MCF 10A (cell line): ENCODE measurements around the gene OTX1. TPM values are rescaled to one million over a fixed set of nuclear protein-coding genes. Genes with fewer than 3 reads are reported as not detected.

Experiments
- BruUV-seq: library from RNA; stranded (reverse); fragments of 400-500 nt; replicated peaks from 2 replicates; lab custom pipeline; 2021; lab: Mats Ljungman, UMichigan
- CTCF ChIA-PET: fragments of 300-600 bp; sonication (Branson Sonifier 250); formaldehyde crosslinking; extraction: SDS; loops from one replicate; lab custom pipeline; 2021; ENCODE audit warnings: antibody characterized with exemption, inconsistent platforms; lab: Yijun Ruan, JAX
- POLR2A ChIA-PET: fragments of 300-600, 350-650 bp; sonication (Branson Sonifier 250); formaldehyde crosslinking; extraction: SDS; loops from one replicate; lab custom pipeline; 2020; ENCODE audit warnings: antibody characterized with exemption, inconsistent platforms; lab: Yijun Ruan, JAX
- DNase-seq: peaks from one replicate; pipeline ENCODE4 v3.0.0-alpha.2; 2018; ENCODE audit not compliant: unreplicated experiment
- H3K27ac Mint-ChIP-seq: one replicate; pipeline ENCODE4 v1.8.0; 2022; ENCODE audit warnings: mild to moderate bottlenecking, low read depth, mixed read lengths; ENCODE audit not compliant: unreplicated experiment
- H3K27me3 Mint-ChIP-seq: one replicate; pipeline ENCODE4 v1.8.0; 2022; ENCODE audit warnings: mixed read lengths; ENCODE audit not compliant: insufficient read depth, unreplicated experiment
- H3K36me3 Mint-ChIP-seq: one replicate; pipeline ENCODE4 v1.8.0; 2022; ENCODE audit warnings: mild to moderate bottlenecking, moderate library complexity, mixed read lengths; ENCODE audit not compliant: insufficient read depth, unreplicated experiment
- H3K4me1 Mint-ChIP-seq: one replicate; pipeline ENCODE4 v1.8.0; 2022; ENCODE audit warnings: mixed read lengths; ENCODE audit not compliant: insufficient read depth, unreplicated experiment
- H3K4me3 Mint-ChIP-seq: one replicate; pipeline ENCODE4 v1.8.0; 2022; ENCODE audit warnings: mild to moderate bottlenecking, moderate library complexity, mixed read lengths; ENCODE audit not compliant: unreplicated experiment
- H3K9me3 Mint-ChIP-seq: one replicate; pipeline ENCODE4 v1.8.0; 2022; ENCODE audit warnings: mixed read lengths; ENCODE audit not compliant: unreplicated experiment
- CTCF ChIP-seq: fragments of 200-600 bp; IDR thresholded peaks from one replicate; pipeline ENCODE4 v1.8.0; 2022; ENCODE audit warnings: antibody characterized with exemption, mild to moderate bottlenecking; ENCODE audit not compliant: unreplicated experiment
- intact Hi-C: fragments of 100-400 bp; cut with micrococcal nuclease; formaldehyde crosslinking; loops from 2 replicates; pipeline ENCODE4 v1.14.1; 2022
- total RNA-seq: library from RNA; stranded (reverse); gene quantifications from 2 replicates; pipeline ENCODE4 v1.2.3, GENCODE V29; 2022

The OTX1 gene
- total RNA-seq, 1 experiment from 2014 or later, result 1.4 TPM

DNA sequence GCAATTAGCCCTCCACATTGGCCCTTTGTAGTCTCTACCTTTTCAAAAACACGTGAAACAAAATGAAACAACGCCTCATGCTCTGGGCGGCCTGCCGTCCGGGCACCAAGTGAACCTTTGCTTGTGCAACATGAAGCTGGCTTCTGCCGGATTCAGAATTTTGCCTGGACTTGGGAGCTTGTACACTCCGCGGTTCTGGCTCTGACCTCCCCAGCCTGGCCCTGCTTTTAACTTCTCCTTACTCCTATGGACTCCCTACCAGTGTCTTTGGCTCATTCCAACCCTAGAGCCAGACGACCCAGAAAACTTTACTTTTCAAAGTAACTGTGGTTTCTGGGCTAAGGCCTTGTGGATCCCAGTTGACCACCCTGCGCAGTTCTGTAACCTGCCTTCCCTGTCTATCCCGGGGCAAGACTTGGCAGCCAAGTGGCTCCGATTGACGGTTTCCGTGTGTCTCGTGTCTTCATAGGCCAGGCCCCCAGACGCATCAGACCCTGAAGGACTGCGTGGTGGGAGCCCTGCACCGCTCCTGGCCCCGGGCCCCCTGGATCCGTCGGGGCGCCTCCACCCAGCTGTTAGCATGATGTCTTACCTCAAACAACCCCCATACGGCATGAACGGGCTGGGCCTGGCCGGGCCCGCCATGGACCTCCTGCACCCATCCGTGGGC is 1.9 kb downstream of the OTX1 start:
- DNase-seq, result no peak
- CTCF ChIA-PET, result interaction anchor here (0.5 to 1.3 kb wide), 4 partner anchors 18 to 1610 kb away, joined by 3 to 4 read pairs (median 4); no protein-coding TSS in a partner anchor
- Mint-ChIP-seq H3K4me1 (no peaks in the 10 kb centered on the region), H3K27ac (no peak overlapping the region), H3K9me3 (no peaks in the 10 kb centered on the region), H3K27me3 (no peaks in the 10 kb centered on the region), H3K4me3 (peak overlapping the region; percentile 47), H3K36me3 (peaks cover 9% of the 10 kb centered on the region)
- POLR2A ChIA-PET, result interaction anchor here (0.6 to 1.0 kb wide), 2 partner anchors 65 to 73 kb away, joined by 3 read pairs; no protein-coding TSS in a partner anchor
- BruUV-seq, result no TSS peak
- TF ChIP-seq CTCF, result no peak
- intact Hi-C loops, result no loop called here

DNA sequence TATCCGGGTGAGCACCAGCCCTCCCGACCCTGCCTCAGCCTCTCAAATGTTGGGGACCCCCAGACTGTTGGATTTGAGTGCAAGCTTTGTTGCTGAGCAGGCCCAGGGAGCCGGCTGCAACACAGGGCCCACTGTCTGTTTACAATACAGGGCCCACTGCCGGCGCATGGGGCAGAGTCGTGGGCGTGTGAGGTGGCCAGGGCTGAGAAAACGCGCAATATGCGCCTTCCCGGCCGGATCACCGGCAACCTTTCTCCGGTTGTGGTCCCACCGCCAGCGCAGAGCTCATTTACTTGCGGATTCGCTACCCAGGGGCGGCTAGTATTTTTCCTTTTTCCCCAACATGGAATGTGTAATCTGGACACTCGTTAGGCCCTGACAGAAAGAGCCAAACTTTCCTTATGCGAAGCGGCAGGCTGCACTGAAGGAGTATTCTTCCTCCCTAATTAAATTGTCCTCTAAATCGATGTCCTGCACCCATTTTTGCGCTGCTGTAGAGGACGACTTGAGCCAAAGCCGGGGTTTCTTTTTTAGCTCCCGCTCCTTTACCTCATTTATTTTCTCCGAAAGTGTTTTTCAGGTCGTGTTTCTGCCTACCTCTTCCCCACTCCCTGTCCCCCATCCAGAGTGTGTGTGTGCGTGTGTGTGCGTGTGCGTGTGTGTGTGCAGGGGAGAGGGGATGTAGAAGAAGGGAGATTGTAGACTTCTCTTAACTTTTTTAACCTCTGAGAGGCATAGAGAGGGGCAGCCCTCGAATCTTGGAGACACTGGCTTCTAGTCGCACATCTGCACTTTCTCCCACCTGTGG is 2.7 kb downstream of the OTX1 start:
- H3K36me3 Mint-ChIP-seq, result peaks cover 9% of the 10 kb centered on the region
- BruUV-seq, result no TSS peak
- intact Hi-C loops, result no loop called here
- no peaks in the 10 kb centered on the region for H3K4me1 Mint-ChIP-seq
- H3K27me3 Mint-ChIP-seq, result no peaks in the 10 kb centered on the region
- ChIA-PET CTCF (no interaction called here), POLR2A (interaction anchor here (0.6 kb wide), 1 partner anchor 64 kb away, joined by 3 read pairs; no protein-coding TSS in a partner anchor)
- H3K4me3 Mint-ChIP-seq, result no peak overlapping the region
- no peak for TF ChIP-seq CTCF
- no peaks in the 10 kb centered on the region for H3K9me3 Mint-ChIP-seq
- no peak for DNase-seq
- H3K27ac Mint-ChIP-seq, result no peak overlapping the region

DNA sequence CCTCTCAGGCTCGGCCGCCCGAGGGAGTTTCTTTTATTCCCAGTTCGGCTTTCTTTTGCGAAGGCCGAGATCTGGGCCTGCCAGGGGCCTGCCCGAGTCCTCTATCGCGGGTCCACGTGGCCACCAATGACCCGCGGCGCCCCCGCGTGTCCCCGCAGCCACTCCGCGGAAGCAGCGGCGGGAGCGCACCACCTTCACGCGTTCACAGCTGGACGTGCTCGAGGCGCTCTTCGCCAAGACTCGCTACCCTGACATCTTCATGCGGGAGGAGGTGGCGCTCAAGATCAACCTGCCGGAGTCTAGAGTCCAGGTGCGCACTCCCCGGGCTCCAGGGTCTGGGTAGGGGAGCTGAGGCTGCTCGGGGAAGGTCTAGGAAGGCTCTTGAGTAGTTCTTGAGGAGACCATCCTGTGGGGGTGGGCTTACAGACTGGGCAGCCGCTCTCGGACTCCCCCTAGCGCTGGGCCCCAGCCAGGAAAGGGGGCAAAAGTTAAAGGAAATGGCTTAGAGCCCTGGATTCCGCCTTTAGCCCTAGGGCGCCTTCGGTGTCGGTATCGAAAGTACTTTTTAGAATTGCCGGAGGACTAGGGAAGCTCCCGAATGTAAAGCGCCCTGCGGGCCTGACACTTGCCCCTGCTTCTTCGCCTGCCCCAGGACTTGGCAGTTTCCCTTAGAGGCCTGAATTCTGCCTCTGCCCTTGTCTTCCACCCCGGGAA is 3.4 kb downstream of the OTX1 start:
- Mint-ChIP-seq H3K27me3 (no peaks in the 10 kb centered on the region), H3K36me3 (peaks cover 9% of the 10 kb centered on the region), H3K4me1 (no peaks in the 10 kb centered on the region), H3K9me3 (no peaks in the 10 kb centered on the region), H3K27ac (no peak overlapping the region), H3K4me3 (no peak overlapping the region)
- BruUV-seq, result no TSS peak
- TF ChIP-seq CTCF, result no peak
- DNase-seq, result no peak
- ChIA-PET POLR2A (no interaction called here), CTCF (no interaction called here)
- intact Hi-C loops, result no loop called here

DNA sequence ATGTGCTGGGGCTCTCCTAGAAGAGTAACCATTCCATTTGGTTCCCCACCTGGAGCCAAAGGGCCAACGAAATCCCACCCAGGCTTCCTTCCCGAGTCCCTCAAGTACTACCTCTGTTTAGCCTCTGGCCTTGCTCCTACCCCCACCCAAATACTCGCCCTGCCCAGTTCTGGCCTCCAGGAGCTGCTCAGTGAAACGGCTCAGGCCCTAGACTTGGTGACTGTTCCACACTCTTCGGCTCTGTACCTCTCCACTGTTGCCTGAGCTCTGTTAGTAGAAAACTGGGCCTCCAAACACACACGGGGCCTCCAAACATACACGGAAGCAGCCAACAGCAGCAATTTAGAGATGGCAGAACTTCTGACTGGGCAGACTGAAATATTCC is 4.2 kb downstream of the OTX1 start:
- ChIA-PET CTCF (interaction anchor here (0.6 kb wide), 1 partner anchor 151 kb away, joined by 3 read pairs; no protein-coding TSS in a partner anchor), POLR2A (no interaction called here)
- no peak for TF ChIP-seq CTCF
- no peak overlapping the region for H3K27ac Mint-ChIP-seq
- no peaks in the 10 kb centered on the region for H3K27me3 Mint-ChIP-seq
- intact Hi-C loops, result no loop called here
- H3K4me1 Mint-ChIP-seq, result no peaks in the 10 kb centered on the region
- BruUV-seq, result no TSS peak
- H3K9me3 Mint-ChIP-seq, result no peaks in the 10 kb centered on the region
- no peak overlapping the region for H3K4me3 Mint-ChIP-seq
- peaks cover 9% of the 10 kb centered on the region for H3K36me3 Mint-ChIP-seq
- DNase-seq, result no peak
